Stimulated activated CD8-positive, alpha-beta memory T cell treated with anti-CD3 and anti-CD28 coated beads, Interleukin-7, amount 100 ng/mL, for 1 hour (primary cell): ENCODE measurements around the gene HBA2.
"Not testable (repeated sequence)": the region's sequence is repeated elsewhere in the genome, so short reads cannot be mapped to it uniquely, and the experiment has no call there.

Source experiments
- DNase-seq, 2 donors: peaks; one replicate each; pipeline ENCODE4 v3.0.0-alpha.2; 2020; ENCODE audit warnings: low read depth in 2 of 2

HBA2 gene

DNA sequence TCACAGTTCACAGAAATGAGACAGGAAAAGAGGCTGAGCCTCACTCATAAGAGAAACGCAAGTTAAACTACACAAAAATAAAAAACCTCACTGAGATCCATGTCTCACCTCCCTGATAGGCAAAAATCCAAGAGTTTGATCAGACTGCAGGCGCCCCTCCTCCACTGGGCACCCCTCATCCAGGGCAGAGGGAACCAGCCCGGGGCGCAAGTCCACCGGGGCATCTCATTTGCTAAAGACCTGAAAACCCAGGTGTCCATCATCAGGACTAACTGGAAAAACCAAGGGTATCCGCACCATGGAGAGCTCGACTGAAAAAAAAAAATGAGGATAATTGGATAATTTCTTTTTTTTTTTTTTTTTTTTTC is 17.7 kb upstream of the HBA2 start:
- DNase-seq: no peak

DNA sequence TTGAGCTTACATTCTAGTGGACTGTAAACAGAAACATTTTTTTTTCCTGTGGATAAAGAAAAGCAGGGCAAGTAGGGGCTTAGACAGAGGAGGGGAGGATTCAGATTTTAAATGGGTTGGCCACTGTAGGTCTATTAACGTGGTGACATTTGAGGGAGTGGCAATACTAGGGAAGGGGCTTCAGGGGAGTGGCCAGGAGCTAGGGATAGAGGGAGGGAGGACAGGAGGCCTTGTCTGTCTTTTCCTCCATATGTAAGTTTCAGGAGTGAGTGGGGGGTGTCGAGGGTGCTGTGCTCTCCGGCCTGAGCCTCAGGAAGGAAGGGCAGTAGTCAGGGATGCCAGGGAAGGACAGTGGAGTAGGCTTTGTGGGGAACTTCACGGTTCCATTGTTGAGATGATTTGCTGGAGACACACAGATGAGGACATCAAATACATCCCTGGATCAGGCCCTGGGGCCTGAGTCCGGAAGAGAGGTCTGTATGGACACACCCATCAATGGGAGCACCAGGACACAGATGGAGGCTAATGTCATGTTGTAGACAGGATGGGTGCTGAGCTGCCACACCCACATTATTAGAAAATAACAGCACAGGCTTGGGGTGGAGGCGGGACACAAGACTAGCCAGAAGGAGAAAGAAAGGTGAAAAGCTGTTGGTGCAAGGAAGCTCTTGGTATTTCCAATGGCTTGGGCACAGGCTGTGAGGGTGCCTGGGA is 13.4 kb upstream of the HBA2 start:
- no peak for DNase-seq

DNA sequence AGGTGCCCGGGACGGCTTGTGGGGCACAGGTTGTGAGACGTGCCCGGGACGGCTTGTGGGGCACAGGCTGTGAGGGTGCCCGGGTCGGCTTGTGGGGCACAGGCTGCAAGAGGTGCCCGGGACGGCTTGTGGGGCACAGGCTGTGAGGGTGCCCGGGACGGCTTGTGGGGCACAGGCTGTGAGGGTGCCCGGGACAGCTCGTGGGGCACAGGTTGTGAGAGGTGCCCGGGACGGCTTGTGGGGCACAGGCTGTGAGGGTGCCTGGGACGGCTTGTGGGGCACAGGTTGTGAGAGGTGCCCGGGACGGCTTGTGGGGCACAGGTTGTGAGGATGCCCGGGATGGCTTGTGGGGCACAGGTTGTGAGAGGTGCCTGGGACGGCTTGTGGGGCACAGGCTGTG is 12.4 kb upstream of the HBA2 start:
- not testable (repeated sequence) for DNase-seq

DNA sequence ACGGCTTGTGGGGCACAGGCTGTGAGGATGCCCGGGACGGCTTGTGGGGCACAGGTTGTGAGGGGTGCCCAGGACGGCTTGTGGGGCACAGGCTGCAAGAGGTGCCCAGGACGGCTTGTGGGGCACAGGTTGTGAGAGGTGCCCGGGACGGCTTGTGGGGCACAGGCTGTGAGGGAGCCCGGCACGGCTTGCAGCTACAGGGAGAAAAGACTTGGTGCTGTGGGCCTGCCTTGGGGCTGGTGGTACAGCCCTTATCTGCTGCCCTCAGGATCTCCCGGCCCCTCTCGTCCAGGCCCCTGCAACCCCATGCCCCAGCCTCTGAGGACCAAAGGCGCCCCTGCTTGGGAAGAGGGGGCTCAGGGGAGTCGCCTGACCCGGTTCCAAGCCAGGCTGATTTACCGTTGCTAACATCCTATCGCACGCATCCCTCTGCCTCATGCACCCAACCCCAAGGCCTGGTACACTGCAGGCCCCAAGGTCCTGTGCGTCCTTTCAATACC is 11.9 kb upstream of the HBA2 start:
- no peak for DNase-seq

GRCh38 chr16:162271-162991 is 10.2 kb upstream of the HBA2 start:
- no peak for DNase-seq

DNA sequence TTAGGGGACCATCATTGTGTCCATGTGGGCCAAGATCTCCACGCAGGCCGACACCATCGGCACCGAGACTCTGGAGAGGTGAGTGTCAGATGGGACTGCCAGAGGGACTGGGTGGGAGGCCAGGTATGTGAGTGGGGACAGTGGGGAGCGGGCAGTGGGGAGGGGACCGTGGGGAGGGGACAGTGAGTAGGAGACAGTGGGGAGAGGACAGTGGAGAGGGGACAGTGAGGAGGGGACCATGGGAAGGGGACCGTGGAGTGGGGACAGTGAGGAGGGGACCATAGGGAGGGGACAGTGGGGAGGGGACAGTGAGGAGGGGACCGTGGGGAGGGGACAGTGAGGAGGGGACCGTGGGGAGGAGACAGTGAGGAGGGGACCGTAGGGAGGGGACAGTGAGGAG is 9.5 kb upstream of the HBA2 start:
- DNase-seq: not testable (repeated sequence)

DNA sequence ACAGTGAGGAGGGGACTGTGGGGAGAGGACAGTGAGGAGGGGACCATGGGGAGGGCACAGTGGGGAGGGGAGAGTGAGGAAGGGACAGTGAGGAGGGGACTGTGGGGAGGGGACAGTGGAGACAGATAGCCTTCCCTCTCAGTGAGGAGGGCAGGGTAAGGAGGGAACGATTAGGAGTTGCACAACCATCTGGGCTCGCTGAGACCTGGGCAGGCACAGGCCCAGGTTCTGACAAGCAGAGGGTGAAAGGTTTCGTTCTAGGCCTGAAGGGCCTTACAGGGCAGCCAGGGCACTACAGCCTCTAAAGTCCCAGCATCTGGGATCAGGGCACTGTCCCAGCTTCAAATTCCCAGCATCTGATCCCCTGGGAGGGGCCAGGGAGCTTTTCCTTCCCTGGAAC is 9.0 kb upstream of the HBA2 start:
- DNase-seq: not testable (repeated sequence)

- not testable (repeated sequence) for DNase-seq
Measured at GRCh38 chr16:164134-164823, 8.4 kb upstream of the HBA2 start.

GRCh38 chr16:164827-165538 is 7.7 kb upstream of the HBA2 start:
- no peak for DNase-seq

DNA sequence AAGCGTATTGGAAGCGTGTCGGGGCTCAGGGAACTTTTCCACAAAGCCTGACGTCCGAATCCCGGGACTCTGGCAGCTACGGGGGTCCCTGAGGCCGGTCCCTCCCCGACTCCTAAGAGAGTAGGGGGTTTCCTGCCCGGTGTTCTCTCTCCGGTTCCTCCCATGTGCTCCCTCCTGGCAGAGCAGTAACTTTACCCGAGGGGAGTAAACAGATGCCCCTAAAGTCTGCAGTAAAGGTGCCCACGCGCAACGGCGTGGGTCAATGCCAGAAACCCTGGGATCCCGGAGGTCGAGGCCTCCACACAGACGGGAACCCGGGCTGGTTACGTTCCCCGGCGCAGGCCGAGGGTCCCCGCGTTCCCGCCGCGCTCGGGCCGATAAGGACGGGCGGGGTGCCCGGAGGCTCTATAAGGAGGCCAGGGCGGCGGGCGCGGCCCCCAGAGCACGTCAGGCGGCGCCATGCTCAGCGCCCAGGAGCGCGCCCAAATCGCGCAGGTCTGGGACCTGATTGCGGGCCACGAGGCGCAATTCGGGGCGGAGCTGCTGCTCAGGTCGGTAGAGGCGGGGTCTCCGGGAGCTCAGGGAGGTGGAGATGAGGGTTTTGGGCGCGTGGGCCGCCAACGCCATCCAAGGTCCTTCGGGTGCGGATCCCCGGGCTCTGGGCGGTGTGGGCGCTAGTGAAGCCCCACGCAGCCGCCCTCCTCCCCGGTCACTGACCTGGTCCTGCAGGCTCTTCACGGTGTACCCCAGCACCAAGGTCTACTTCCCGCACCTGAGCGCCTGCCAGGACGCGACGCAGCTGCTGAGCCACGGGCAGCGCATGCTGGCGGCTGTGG is 6.9 kb upstream of the HBA2 start, which contains the start of gene HBM:
HBM (plus strand) TSS at position 440 of the 836 bp plus-strand sequence; CDS start at position 460, 20 bp downstream.
- DNase-seq: no peak

- DNase-seq: no peak
Measured at GRCh38 chr16:166375-167121, 6.1 kb upstream of the HBA2 start.

GRCh38 chr16:167122-167690 is 5.5 kb upstream of the HBA2 start:
- DNase-seq: no peak

DNA sequence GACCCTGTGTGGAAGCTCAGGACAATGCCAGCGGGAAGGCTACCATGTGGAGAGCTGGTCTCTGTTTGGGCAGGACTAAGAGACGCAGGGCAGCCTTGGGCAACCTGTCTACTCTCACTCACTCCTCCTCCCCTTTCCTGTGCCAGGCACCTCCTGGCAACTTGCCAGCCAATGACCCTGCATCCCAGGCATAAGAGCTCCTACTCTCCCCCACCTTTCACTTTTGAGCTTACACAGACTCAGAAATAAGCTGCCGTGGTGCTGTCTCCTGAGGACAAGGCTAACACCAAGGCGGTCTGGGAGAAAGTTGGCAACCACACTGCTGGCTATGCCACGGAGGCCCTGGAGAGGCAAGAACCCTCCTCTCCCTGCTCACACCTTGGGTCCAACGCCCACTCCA is 4.3 kb upstream of the HBA2 start:
- DNase-seq: no peak

- no peak for DNase-seq
Measured at GRCh38 chr16:169014-169413, 3.7 kb upstream of the HBA2 start.

DNA sequence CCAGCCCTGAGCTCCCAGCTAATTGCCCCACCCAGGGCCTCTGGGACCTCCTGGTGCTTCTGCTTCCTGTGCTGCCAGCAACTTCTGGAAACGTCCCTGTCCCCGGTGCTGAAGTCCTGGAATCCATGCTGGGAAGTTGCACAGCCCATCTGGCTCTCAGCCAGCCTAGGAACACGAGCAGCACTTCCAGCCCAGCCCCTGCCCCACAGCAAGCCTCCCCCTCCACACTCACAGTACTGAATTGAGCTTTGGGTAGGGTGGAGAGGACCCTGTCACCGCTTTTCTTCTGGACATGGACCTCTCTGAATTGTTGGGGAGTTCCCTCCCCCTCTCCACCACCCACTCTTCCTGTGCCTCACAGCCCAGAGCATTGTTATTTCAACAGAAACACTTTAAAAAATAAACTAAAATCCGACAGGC is 2.6 kb upstream of the HBA2 start:
- not testable (repeated sequence) for DNase-seq

- DNase-seq: no peak
Measured at GRCh38 chr16:170788-171187, 1.9 kb upstream of the HBA2 start.

DNA sequence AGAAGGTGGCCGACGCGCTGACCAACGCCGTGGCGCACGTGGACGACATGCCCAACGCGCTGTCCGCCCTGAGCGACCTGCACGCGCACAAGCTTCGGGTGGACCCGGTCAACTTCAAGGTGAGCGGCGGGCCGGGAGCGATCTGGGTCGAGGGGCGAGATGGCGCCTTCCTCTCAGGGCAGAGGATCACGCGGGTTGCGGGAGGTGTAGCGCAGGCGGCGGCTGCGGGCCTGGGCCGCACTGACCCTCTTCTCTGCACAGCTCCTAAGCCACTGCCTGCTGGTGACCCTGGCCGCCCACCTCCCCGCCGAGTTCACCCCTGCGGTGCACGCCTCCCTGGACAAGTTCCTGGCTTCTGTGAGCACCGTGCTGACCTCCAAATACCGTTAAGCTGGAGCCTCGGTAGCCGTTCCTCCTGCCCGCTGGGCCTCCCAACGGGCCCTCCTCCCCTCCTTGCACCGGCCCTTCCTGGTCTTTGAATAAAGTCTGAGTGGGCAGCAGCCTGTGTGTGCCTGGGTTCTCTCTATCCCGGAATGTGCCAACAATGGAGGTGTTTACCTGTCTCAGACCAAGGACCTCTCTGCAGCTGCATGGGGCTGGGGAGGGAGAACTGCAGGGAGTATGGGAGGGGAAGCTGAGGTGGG is 657 bp downstream of the HBA2 start:
- DNase-seq: not testable (repeated sequence)

DNA sequence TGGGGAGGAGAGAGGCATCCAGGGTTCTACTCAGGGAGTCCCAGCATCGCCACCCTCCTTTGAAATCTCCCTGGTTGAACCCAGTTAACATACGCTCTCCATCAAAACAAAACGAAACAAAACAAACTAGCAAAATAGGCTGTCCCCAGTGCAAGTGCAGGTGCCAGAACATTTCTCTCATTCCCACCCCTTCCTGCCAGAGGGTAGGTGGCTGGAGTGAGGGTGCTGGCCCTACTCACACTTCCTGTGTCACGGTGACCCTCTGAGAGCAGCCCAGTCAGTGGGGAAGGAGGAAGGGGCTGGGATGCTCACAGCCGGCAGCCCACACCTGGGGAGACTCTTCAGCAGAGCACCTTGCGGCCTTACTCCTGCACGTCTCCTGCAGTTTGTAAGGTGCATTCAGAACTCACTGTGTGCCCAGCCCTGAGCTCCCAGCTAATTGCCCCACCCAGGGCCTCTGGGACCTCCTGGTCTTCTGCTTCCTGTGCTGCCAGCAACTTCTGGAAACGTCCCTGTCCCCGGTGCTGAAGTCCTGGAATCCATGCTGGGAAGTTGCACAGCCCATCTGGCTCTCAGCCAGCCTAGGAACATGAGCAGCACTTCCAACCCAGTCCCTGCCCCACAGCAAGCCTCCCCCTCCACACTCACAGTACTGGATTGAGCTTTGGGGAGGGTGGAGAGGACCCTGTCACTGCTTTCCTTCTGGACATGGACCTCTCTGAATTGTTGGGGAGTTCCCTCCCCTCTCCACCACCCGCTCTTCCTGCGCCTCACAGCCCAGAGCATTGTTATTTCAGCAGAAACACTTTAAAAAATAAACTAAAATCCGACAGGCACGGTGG is 1.5 kb downstream of the HBA2 start:
- DNase-seq: not testable (repeated sequence)
